ENCODE measurements around the gene HNRNPU.

Gene HNRNPU

GRCh38 chr1:244802556-244803239 lies 61.6 kb downstream of the HNRNPU start:
- no peak for DNase-seq (ENCODE audit: low read depth in 2 of 2)

GRCh38 chr1:244802041-244802440 lies 62.3 kb downstream of the HNRNPU start:
- DNase-seq (ENCODE audit: low read depth in 2 of 2), result no peak

GRCh38 chr1:244801246-244801645 lies 63.1 kb downstream of the HNRNPU start:
- peak; percentile 36 to 37 for DNase-seq (ENCODE audit: low read depth in 2 of 2)

GRCh38 chr1:244800821-244801220 lies 63.5 kb downstream of the HNRNPU start:
- no peak for DNase-seq (ENCODE audit: low read depth in 2 of 2)
